ENCODE measurements around the gene LRRC4. TPM values are rescaled to one million over a fixed set of nuclear protein-coding genes. Genes with fewer than 3 reads are reported as not detected.

LRRC4 gene
- polyA plus RNA-seq, 1 of the 3 experiments (the other 2 are of a cell fraction): 0.44 TPM

GRCh38 chr7:128000854-128001265 lies 30.4 kb downstream of the LRRC4 start:
- DNase-seq: no peak
- TF ChIP-seq GABPA (IDR thresholded peaks at IDR 0.05; ENCODE audit: low read depth) (no peak), CHD2 (IDR thresholded peaks at IDR 0.05; ENCODE audit: low read length, partially characterized antibody) (no peak), RFX5 (IDR thresholded peaks at IDR 0.05; ENCODE audit: low read length) (no peak), EZH2phosphoT487 (IDR thresholded peaks at IDR 0.05; ENCODE audit: borderline replicate concordance, low read depth) (no peak), RXRA (IDR thresholded peaks at IDR 0.05; ENCODE audit: borderline replicate concordance, low read depth) (no peak), MXI1 (IDR thresholded peaks at IDR 0.05; ENCODE audit: low read depth, low read length) (no peak), USF1 (IDR thresholded peaks at IDR 0.05; ENCODE audit: borderline replicate concordance, low read depth) (no peak), CTCF (IDR thresholded peaks at IDR 0.05) (no peak), TAF1 (IDR thresholded peaks at IDR 0.05; ENCODE audit: borderline replicate concordance, low read depth, low read length) (no peak), NFIC (IDR thresholded peaks at IDR 0.05; ENCODE audit: borderline replicate concordance) (no peak), FOXM1 (IDR thresholded peaks at IDR 0.05; ENCODE audit: low read depth) (no peak), MEF2A (IDR thresholded peaks at IDR 0.05; ENCODE audit: borderline replicate concordance, low read depth) (no peak), MAX (IDR thresholded peaks at IDR 0.05; ENCODE audit: low read depth) (no peak)
- TF ChIP-seq, protein P1, sequence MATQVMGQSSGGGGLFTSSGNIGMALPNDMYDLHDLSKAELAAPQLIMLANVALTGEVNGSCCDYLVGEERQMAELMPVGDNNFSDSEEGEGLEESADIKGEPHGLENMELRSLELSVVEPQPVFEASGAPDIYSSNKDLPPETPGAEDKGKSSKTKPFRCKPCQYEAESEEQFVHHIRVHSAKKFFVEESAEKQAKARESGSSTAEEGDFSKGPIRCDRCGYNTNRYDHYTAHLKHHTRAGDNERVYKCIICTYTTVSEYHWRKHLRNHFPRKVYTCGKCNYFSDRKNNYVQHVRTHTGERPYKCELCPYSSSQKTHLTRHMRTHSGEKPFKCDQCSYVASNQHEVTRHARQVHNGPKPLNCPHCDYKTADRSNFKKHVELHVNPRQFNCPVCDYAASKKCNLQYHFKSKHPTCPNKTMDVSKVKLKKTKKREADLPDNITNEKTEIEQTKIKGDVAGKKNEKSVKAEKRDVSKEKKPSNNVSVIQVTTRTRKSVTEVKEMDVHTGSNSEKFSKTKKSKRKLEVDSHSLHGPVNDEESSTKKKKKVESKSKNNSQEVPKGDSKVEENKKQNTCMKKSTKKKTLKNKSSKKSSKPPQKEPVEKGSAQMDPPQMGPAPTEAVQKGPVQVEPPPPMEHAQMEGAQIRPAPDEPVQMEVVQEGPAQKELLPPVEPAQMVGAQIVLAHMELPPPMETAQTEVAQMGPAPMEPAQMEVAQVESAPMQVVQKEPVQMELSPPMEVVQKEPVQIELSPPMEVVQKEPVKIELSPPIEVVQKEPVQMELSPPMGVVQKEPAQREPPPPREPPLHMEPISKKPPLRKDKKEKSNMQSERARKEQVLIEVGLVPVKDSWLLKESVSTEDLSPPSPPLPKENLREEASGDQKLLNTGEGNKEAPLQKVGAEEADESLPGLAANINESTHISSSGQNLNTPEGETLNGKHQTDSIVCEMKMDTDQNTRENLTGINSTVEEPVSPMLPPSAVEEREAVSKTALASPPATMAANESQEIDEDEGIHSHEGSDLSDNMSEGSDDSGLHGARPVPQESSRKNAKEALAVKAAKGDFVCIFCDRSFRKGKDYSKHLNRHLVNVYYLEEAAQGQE (IDR thresholded peaks at IDR 0.05; ENCODE audit: low read depth, low read length): no peak
- TF ChIP-seq, protein P2, sequence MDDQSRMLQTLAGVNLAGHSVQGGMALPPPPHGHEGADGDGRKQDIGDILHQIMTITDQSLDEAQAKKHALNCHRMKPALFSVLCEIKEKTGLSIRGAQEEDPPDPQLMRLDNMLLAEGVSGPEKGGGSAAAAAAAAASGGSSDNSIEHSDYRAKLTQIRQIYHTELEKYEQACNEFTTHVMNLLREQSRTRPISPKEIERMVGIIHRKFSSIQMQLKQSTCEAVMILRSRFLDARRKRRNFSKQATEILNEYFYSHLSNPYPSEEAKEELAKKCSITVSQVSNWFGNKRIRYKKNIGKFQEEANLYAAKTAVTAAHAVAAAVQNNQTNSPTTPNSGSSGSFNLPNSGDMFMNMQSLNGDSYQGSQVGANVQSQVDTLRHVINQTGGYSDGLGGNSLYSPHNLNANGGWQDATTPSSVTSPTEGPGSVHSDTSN (IDR thresholded peaks at IDR 0.05): no peak
- CTCF ChIA-PET: interaction anchor here (1.3 kb wide), 2 partner anchors 9 to 18 kb away, joined by 3 to 4 read pairs; no protein-coding TSS in a partner anchor
- Histone ChIP-seq H3K36me3 (replicated peaks in 1 of 2; ENCODE audit: control insufficient read depth in 1 of 2, insufficient read depth in 2 of 2, low read length in 1 of 2) (peaks cover 7 to 12% of the 10 kb centered on the region in 2 experiments), H3K4me1 (ENCODE audit: control insufficient read depth in 1 of 2, insufficient read depth in 2 of 2, low read depth in 1 of 2, low read length in 1 of 2) (peaks cover 8 to 15% of the 10 kb centered on the region in 2 experiments; a peak in 2 of 4 replicates), H2AFZ (ENCODE audit: low read depth) (no peak overlapping the region), H3K27me3 (ENCODE audit: insufficient read depth) (no peaks in the 10 kb centered on the region), H3K9me3 (no peaks in the 10 kb centered on the region), H3F3A (replicated peaks; ENCODE audit: insufficient read depth) (no peaks in the 10 kb centered on the region), H3K27ac (ENCODE audit: low read depth in 2 of 2, low read length in 1 of 2) (no peak overlapping the region), H3K79me2 (ENCODE audit: insufficient read depth) (peaks cover 5% of the 10 kb centered on the region; the same call in 1 of the 2 replicates), H3K9ac (no peak overlapping the region), H4K20me1 (ENCODE audit: insufficient read depth) (peaks cover 7% of the 10 kb centered on the region), H3K9me2 (no peaks in the 10 kb centered on the region), H3K4me2 (no peak overlapping the region), H3K4me3 (ENCODE audit: low read depth in 2 of 2, low read length in 1 of 2) (no peak overlapping the region)
- POLR2A ChIA-PET: interaction anchor here (1.1 kb wide), 1 partner anchor 54 kb away, joined by 4 read pairs; no protein-coding TSS in a partner anchor
- WGBS (ENCODE audit: low lambda C conversion rate): 95% methylated on average over 6 of the region's 6 CpGs
